Testis (tissue), 2 donors: ENCODE results near the gene ETFBKMT.
"Not testable (repeated sequence)": the region's sequence is repeated elsewhere in the genome, so short reads cannot be mapped to it uniquely, and the experiment has no call there.

Experiments used
- POLR2A ChIP-seq: fragments of 450-650 bp; IDR thresholded peaks from one replicate; pipeline ENCODE4 v1.6.1; 2017; ENCODE audit warnings: antibody characterized with exemption, mild to moderate bottlenecking, moderate library complexity
- TF ChIP-seq, protein P1 (sequence below), 3 experiments: fragments of 450-650 bp in 2 of 3; fragments of 200-600 bp in 1 of 3; sonication (generic) in 1 of 3; IDR thresholded peaks; one replicate each; pipeline ENCODE4 v1.5.1; 2016 to 2019; ENCODE audit warnings: antibody characterized with exemption in 3 of 3, mild to moderate bottlenecking in 2 of 3, moderate library complexity in 1 of 3

DNA sequence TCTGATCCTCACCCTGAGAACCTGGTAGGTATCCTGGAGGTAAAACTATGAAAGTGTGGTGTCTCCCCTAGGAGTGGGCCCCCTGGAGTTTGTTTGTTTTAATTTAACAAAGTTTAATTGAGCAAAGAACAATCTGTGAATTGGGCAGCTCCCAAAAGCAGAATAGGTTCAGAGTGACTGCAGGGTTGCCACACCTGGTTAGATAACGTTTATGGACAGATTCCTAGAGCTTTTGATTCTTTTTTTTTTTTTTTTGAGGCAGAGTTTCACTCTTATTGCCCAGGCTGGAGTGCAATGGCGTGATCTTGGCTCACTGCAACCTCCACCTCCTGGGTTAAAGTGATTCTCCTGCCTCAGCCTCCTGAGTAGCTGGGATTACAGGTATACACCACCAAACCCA lies 10.1 kb downstream of the ETFBKMT start:
- not testable (repeated sequence) for TF ChIP-seq POLR2A
- TF ChIP-seq, protein P1, sequence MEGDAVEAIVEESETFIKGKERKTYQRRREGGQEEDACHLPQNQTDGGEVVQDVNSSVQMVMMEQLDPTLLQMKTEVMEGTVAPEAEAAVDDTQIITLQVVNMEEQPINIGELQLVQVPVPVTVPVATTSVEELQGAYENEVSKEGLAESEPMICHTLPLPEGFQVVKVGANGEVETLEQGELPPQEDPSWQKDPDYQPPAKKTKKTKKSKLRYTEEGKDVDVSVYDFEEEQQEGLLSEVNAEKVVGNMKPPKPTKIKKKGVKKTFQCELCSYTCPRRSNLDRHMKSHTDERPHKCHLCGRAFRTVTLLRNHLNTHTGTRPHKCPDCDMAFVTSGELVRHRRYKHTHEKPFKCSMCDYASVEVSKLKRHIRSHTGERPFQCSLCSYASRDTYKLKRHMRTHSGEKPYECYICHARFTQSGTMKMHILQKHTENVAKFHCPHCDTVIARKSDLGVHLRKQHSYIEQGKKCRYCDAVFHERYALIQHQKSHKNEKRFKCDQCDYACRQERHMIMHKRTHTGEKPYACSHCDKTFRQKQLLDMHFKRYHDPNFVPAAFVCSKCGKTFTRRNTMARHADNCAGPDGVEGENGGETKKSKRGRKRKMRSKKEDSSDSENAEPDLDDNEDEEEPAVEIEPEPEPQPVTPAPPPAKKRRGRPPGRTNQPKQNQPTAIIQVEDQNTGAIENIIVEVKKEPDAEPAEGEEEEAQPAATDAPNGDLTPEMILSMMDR (IDR thresholded peaks at IDR 0.05): not testable (repeated sequence)
